Activated CD4-positive, alpha-beta T cell treated with anti-CD3 and anti-CD28 coated beads, Interleukin-2, amount 50 U/mL, for 16 hours (primary cell): ENCODE data around the gene TENM4.

Experiments used
- DNase-seq: peaks from one replicate; pipeline ENCODE4 v3.0.0-alpha.2; 2020

Gene TENM4

GRCh38 chr11:79417069-79417920 is 23.5 kb downstream of the TENM4 start:
- DNase-seq = no peak

DNA sequence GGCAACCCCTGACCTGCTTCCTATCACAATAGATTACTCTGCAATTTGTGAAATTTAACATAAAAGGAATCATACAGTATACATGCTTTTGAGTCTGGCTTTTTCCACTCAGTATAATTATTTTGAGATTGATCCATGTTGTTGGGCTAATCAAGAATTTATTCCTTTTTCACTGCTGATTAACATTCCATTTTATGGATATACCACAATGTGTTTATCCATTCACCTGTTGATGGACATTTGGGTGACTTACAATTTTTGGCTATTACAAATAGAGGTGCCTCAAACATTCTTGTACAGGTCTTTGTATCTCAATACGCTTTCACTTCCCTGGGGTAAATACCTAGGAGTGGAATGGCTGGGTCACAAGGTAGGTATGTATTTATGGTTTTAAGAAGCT is 24.9 kb downstream of the TENM4 start:
- DNase-seq = no peak

DNA sequence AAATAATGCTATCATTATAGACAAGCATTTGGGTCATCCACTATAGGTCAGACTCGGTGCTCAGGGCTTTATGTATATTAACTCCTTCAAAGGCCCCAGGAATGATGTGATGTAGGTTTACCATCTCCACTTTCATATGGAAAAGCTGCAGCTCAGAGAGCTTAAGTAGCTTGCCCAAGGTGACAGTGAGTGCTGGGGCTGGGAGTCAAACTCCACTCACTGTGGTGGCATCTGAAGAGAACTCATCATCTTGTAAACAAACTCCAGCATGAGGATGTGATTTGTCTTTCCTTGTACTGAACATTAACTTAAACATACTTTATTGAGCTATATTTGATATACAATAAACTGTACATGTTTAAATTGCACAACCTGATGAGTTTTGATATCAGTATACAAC is 25.4 kb downstream of the TENM4 start:
- DNase-seq = no peak

DNA sequence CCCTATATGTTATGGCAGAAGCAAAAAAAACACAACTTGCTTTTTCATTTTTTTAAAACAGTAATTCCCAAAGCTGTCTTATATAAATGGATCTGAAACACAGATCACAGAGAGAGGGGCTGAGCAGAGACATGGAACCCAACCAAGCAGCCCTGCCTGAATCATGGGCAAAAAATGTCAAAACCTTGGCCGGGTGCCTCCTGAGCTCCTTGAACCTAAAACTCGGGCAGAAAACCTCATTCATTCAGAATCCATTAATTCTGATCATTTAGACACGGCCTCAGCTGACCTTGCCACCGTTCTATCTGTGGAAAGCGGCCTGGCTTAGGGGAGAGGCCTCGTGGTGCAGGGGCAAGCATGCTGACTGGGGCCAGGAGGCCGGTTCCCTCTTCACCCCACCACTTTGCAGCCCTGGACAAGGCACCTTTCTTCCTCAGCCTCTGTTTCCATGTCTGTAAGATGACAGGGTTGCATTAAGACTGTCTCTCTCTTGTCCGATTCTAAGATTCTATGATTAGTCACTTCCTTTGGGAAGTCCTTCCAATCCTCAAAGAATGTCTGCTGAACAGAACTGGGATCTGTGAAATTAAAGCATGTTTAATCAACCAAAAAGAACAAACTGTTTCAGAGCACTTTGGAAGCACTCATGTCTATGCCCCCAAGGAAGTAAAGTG is 26.0 kb downstream of the TENM4 start:
- no peak for DNase-seq

DNA sequence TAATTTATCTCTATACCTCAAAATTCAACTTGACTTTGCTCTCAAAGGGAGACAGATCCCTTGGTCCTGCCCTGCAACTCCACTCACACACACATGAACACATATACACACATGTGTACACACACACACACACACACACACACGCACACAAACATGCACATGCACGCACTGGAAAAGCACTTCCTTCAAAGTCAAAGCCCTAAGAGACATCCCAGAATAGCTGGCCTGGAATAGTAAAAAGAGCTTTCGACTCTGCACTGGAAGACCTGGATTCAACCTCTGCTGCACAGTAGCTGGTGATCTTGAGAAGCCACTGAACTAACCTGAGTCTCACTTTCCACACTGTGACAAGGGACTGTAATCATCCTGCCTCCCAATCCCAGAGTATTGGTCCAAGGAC is 26.8 kb downstream of the TENM4 start:
- no peak for DNase-seq

GRCh38 chr11:79413268-79413667 is 27.6 kb downstream of the TENM4 start:
- DNase-seq = no peak

DNA sequence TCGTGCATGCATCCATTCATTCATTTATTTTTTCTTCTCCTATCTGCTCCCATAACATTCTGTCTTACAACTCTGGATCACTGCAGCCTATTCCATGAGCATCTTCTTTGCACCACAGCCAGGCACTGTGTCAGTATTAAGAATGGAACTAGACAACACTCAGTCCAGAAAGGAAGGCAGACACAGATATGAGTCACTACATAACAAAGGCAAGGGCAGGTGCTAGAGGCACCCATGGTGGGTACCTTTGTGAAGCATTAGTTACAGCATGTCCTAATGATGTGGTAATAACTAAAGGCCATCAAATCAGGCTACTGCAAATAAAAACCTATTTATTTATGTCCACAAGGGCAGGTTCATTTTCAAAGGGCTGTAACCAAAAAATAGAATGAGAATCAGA is 28.1 kb downstream of the TENM4 start:
- no peak for DNase-seq

- no peak for DNase-seq
Measured at GRCh38 chr11:79409330-79409729, 31.5 kb downstream of the TENM4 start.

GRCh38 chr11:79406376-79406775 is 34.5 kb downstream of the TENM4 start:
- no peak for DNase-seq

DNA sequence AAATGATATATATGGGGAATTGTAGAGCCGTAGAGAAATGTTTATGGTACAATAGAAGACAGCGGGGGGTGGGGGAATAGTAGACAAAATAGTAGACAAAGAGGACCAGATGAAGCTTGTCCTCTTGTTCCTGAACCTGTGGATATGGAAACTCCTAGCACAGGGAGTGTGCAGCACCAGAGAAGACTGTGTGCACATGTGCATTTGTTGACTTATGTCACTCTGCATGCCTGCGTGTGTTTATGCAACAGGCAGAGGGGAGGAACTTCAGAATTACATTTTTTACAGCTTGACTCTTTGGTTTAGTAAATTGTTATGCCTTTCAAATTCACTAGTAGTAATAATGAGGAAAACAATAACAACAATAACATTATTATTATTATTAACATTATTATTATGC is 36.0 kb downstream of the TENM4 start:
- no peak for DNase-seq

- DNase-seq = no peak
Measured at GRCh38 chr11:79404325-79404724, 36.5 kb downstream of the TENM4 start.

- DNase-seq = no peak
Measured at GRCh38 chr11:79403839-79404238, 37.0 kb downstream of the TENM4 start.

GRCh38 chr11:79402912-79403311 is 37.9 kb downstream of the TENM4 start:
- DNase-seq = no peak

GRCh38 chr11:79400717-79401330 is 40.0 kb downstream of the TENM4 start:
- peak; percentile 2 for DNase-seq

GRCh38 chr11:79400206-79400605 is 40.6 kb downstream of the TENM4 start:
- no peak for DNase-seq

- DNase-seq = no peak
Measured at GRCh38 chr11:79397252-79397651, 43.6 kb downstream of the TENM4 start.

GRCh38 chr11:79396674-79397073 is 44.2 kb downstream of the TENM4 start:
- DNase-seq = no peak

- DNase-seq = no peak
Measured at GRCh38 chr11:79396001-79396400, 44.8 kb downstream of the TENM4 start.

DNA sequence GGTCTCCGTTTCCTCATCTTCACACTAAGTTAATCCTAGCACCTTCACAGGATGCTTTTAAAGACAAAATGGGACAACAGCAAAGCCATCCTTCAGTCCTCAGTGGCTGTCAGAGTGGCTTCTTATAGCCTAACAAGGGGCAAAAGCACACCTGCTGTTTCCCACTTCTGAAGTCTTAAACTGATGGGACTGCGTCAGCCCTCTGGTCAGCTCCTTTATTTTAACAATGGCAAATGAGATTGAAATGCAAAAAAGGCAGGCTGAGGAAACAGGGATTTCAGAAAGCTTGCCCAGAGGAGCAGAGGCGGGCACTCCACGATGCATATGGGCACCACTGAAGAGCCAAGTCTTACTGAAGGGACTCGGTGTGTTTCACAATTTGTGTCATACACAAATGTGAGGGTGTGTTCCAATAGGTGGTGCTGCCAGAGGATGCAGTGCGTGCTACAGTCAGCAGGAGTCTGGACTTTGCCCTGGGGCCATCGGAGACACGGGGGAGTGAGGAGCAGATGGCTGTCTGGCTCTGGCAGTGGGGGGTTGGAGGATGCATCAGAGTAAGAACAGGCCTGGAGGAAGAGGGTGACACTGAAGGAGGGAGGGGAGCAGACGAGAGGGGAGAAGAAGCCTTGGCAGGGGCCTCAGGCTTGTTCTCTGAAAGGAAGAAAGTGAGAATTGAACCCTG is 47.3 kb downstream of the TENM4 start:
- DNase-seq = no peak

DNA sequence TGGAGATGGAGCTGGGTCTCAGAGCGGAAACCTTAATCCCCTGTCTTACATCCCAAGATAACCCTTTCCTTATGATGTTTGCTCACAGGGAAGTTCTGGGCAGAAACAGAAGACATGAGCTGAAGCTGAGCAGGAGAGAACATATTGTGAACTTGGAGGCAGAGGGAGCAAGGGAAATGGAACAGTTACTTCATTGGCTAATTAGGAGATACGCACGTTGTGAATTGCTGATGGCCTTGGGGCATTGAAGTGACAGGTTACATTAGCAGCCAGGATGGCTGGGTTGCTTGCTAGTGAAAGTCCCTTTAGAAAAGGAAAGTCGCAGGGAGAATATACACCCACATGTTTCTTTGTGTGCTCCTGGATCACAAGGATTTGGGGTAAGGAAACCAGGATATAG is 48.7 kb downstream of the TENM4 start:
- no peak for DNase-seq

DNA sequence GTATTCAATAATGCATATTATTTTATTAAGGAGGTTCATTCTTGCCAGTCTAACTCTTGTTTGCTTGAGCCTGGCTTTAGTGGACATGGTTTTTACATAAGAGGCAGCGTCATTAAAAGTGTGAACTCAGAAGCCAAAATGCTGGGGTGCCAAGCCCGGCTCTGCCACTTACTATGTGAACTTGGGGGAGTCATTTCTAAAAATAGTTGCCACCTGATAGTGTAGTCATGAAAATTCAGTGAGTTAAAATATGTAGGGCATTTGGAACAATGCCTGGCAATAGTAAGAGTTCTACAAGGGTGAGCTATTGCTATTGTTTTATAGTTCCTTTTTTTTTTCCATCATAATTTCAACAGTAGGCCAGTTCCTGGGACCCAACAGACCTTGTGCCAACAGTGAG is 49.9 kb downstream of the TENM4 start:
- DNase-seq = no peak

DNA sequence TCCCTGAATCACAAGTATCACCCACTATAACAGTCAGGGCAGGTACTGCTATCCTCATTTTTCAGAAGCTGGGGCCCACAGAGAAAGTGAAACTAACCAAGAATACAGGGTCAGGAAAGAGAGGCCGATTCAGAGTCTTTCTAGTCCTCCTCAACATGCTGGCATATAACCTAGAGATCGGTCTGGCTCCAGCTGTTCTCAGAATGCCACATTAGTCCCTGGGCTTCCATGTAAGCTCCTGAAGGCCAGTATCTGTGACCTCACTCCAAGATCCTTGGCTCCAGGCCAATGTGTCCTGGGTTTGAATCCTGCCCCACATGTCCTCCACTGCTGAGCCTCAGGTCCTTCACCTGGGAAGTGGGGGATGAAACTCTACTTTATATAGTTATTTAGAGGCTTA is 50.4 kb downstream of the TENM4 start:
- DNase-seq = no peak

DNA sequence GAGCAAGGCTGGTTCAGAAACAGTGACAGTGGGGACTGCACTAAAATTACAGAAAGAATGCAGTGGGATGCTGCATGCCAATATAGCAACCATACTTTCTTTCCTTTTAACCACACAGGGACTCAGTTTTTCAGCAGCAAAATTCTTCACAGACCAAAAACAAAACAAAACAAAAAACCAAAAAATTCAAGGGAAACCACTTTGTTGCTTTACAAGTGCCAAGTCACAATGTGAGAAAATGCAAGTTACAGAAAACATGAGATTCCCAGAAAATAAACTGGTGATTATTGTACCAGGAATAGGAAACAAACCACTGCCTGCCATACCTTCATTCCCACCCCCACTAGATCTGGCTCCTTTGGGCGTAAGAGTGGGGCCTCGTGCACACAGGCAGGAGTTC is 52.6 kb downstream of the TENM4 start:
- DNase-seq = no peak

GRCh38 chr11:79383874-79384273 is 57.0 kb downstream of the TENM4 start:
- DNase-seq = no peak
